GM06990 (cell line): ENCODE measurements around the gene FLRT1.

Experiments
- DNase-seq: peaks from one replicate; pipeline ENCODE4 v3.0.0-alpha.2; 2011; ENCODE audit not compliant: insufficient read length; ENCODE audit errors: extremely low read depth
- H3K27me3 ChIP-seq: replicated peaks from 2 replicates; pipeline ENCODE4 v1.6.0; 2011; ENCODE audit warnings: low read length; ENCODE audit not compliant: control insufficient read depth, insufficient read depth
- H3K36me3 ChIP-seq: 2 replicates; pipeline ENCODE4 v1.5.1; 2011; ENCODE audit warnings: low read length; ENCODE audit not compliant: control insufficient read depth, insufficient read depth
- H3K4me3 ChIP-seq: replicated peaks from 2 replicates; pipeline ENCODE4 v1.5.1; 2011; ENCODE audit warnings: low read depth, mild to moderate bottlenecking, control low read depth, low read length
- TF ChIP-seq, protein P1 (sequence below): IDR thresholded peaks from 2 replicates; pipeline ENCODE4 v1.5.1; 2011; ENCODE audit warnings: low read length, control low read depth, mild to moderate bottlenecking, inconsistent platforms; ENCODE audit not compliant: insufficient read depth, poor library complexity, severe bottlenecking

Gene FLRT1

DNA sequence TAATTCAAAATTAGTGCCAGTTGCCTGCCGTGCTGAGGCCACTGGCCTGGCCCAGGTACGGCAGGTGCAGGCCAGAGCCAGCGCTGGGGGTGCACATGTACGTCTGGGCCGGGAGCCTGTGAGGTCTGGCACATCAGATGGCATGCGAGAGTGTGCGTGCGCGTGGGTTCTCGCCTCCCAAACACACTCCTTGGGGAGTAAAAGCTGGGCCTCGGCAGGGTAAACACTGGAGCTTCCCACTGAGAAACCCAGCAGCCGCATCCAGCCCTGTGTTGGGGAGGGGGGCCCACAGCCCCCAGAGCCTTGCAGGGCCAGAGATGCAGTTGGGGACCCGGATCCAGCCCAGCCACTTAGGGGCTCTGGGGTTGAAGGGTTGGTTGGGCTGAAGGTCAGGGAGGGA lies 37.8 kb downstream of the FLRT1 start:
- H3K4me3 ChIP-seq, result no peak overlapping the region
- H3K27me3 ChIP-seq, result no peaks in the 10 kb centered on the region; the same call in 1 of the 2 replicates
- no peaks in the 10 kb centered on the region for H3K36me3 ChIP-seq
- DNase-seq, result no peak
- TF ChIP-seq, protein P1, sequence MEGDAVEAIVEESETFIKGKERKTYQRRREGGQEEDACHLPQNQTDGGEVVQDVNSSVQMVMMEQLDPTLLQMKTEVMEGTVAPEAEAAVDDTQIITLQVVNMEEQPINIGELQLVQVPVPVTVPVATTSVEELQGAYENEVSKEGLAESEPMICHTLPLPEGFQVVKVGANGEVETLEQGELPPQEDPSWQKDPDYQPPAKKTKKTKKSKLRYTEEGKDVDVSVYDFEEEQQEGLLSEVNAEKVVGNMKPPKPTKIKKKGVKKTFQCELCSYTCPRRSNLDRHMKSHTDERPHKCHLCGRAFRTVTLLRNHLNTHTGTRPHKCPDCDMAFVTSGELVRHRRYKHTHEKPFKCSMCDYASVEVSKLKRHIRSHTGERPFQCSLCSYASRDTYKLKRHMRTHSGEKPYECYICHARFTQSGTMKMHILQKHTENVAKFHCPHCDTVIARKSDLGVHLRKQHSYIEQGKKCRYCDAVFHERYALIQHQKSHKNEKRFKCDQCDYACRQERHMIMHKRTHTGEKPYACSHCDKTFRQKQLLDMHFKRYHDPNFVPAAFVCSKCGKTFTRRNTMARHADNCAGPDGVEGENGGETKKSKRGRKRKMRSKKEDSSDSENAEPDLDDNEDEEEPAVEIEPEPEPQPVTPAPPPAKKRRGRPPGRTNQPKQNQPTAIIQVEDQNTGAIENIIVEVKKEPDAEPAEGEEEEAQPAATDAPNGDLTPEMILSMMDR, result no peak

DNA sequence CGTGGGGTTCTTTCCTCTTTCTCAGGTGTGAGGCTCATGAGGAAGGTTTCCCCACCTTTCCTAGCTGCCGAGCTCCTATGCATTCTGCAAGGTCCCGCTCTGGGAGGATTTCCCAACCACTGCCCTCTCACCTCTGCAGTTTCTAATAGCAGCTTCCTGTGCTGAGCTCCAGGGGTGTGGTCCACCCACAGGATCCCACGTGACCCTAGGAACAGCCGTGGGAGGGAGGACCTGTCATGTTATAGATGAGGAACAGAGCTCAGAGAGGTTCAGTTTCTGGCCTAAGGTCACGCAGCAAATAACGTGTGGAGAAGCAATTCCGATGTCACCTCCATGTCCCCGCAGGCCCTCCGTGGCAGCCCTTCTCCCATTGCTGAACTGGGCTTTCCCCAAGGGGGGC lies 38.5 kb downstream of the FLRT1 start:
- no peaks in the 10 kb centered on the region for H3K36me3 ChIP-seq
- H3K4me3 ChIP-seq, result no peak overlapping the region
- no peak for DNase-seq
- no peaks in the 10 kb centered on the region; the same call in 1 of the 2 replicates for H3K27me3 ChIP-seq
- TF ChIP-seq, protein P1, result no peak

DNA sequence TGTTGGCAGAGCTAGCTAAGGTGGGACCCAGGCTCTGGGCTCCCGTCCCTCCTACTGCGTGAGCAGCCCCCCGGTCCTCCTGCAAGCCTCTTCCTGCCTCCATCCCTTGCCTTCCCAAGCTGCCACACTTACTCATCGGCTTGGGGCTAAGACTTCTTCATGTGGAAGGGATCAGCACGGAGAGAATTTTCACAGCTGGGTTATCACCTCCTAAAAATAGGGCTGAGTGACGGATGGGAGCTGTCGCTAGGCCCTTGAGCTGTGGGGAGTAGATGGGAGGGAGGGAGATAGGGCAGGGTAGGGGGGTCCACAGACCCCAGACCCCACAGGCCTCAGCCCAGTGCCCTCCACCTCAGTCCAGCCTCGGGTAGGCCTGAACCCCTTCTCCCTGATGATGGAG lies 41.0 kb downstream of the FLRT1 start:
- H3K36me3 ChIP-seq, result no peaks in the 10 kb centered on the region
- DNase-seq, result no peak
- no peak overlapping the region for H3K4me3 ChIP-seq
- no peaks in the 10 kb centered on the region; the same call in 1 of the 2 replicates for H3K27me3 ChIP-seq
- TF ChIP-seq, protein P1, result no peak

DNA sequence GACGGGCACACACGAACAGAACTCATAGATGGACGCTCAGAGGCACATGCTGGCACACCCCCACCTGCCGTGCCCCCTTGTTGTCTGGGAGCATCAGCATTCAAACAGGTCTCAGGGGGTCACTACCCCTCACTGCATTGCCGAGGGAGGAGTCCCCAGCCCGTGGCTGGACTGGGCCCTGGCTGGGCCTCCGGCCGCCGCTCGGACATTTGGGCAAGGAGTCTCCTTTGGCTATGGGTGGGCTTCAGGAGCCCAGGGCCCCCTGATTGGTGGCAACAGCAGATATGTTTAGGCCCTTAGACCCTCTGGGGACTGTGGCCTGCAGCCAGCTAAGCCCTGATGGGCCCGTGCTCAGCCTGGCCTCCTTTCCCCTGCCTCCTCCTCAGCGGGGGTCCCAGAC lies 41.9 kb downstream of the FLRT1 start:
- Histone ChIP-seq H3K27me3 (no peaks in the 10 kb centered on the region; the same call in 1 of the 2 replicates), H3K4me3 (no peak overlapping the region), H3K36me3 (no peaks in the 10 kb centered on the region)
- TF ChIP-seq, protein P1, result no peak
- no peak for DNase-seq

DNA sequence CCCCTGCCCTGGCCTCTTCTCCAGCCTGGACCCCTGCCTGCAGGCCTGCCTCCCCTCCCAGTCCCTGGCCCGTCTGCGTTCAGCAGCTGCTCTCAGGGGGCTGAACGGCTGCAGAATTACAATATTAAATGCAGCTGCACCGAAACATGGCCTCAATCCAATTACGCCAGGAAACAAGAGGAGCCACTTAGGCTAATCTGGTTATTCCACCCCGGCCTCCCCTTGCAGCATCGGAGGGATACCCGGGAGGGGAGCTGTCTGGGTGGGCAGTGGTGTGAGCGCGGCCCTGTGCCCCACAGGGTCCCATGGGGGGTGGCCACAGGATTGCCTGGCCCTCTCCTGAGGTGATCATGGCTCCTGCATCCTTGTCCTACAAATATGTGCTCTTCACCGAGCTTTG lies 42.6 kb downstream of the FLRT1 start:
- H3K4me3 ChIP-seq, result no peak overlapping the region
- H3K36me3 ChIP-seq, result no peaks in the 10 kb centered on the region
- no peak for DNase-seq
- H3K27me3 ChIP-seq, result no peaks in the 10 kb centered on the region; the same call in 1 of the 2 replicates
- TF ChIP-seq, protein P1, result no peak

DNA sequence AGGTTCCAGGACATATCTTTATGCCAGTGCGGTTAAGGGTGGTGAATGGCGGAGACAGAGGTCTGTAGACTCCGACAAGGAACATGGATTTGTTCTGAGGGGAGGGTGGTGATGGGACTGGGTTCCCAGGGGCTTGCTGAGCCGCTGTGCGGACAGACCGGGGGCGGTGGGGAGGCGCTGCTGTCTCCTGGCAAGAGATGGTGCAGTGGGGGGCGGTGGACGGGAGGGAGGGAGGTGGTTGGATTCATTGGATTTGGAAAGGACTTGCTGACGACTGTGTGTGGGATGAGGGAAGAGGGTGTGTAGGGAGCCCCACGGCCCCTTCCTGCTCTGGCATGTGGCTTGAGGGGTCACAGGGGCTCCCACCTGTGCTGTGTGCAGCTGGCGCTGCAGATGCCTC lies 43.2 kb downstream of the FLRT1 start:
- no peak overlapping the region for H3K4me3 ChIP-seq
- TF ChIP-seq, protein P1, result no peak
- H3K27me3 ChIP-seq, result no peaks in the 10 kb centered on the region; the same call in 1 of the 2 replicates
- no peaks in the 10 kb centered on the region for H3K36me3 ChIP-seq
- no peak for DNase-seq
